CD4-positive, alpha-beta T cell treated with Interleukin-21 for 1 hour (primary cell): ENCODE results near the gene RPL27.
A peak's percentile ranks its signal among the peaks of the same experiment; 100 is the strongest.

Experiments
- DNase-seq: peaks from one replicate; pipeline ENCODE4 v3.0.0-alpha.2; 2020

Gene RPL27

DNA sequence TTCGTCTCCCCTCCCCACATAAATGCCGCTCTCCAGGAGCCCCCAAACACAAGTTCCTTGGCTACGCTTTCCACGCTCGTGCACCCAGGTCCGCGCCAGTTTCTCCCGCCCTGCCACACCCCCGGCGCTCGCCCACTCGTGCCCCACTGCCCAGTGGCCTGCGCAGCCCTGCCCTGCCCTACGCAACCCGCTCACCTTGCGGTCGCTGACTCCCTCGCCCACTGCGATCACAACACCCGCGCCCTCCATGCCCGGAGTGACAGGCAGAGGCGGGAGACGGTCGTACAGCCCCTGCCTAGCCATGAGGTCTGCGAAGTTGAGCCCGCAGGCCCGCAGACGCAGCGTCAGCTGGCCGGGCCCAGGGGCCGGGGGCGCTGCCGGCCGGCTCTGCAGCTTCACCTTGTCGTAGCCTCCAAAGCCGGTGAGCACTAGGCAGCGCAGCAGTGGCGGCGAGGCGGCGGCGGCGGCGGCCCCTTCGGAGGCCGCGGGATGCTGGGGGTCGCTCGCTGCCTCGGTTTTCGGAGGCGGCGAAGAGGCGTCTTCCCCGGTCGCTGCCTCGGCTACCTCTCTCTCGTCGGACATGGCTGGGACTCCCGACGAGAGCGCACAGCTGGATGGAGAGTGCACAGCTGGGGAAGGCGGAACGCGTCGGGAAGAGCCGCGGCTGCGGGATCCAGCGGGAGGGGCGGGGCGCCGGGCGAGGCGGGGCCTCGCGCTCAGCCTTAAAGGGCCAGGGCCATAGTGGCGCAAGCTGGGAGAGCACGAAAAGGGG lies 23.7 kb downstream of the RPL27 start, which contains the start of gene VAT1:
TSS of gene VAT1 (minus strand) at position 645 of the 772 bp plus-strand sequence. CDS start at position 582, 63 bp downstream.
- peak; percentile 62 for DNase-seq

DNA sequence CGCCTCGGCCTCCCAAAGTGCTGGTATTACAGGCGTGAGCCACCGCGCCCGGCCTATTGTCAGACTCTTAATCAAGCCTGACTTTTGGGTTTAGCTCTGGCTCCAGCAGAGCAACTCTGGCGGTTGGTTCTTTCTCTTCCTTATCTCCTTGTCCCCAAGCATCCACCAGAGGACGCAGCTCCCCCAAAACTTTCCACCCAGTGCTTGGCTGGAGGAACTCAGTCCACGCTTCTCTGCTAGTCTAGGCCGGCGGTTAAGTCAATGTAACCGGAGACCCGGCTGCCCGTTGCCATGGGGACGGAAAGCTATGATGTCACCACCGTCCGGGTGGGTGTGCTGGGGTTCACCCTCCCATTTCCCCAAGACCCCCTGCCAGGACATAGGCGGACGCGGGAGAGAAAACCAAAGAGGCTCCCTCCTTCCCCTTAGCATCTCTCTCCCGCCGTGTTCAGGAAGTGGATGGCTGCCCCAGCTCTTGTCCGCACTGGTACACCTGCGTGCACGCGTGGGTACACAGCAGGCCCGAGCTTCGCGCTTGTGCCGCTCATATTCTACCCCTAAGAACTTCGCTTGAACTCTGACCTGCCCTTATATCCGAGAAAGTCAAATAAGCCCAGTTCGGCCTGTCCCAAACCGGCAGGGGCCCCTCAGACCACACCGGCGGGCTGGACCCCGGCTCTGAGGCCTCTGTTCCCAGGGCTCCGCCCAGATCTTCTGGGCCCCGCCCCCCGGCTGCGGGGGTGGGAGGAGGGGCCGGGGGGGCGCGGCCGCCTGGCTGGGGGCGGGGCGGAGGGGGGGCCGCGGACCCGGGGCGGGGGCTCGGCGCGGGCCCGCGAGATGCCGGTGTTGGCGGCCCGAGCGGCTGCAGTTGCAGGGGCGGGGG lies 26.4 kb downstream of the RPL27 start, which contains the start of gene RND2:
TSS of gene RND2 (plus strand) at position 825 of the 883 bp plus-strand sequence. CDS start 117 bp downstream, outside the sequence.
- DNase-seq = peak; percentile 87

GRCh38 chr17:43025290-43025657 lies 27.1 kb downstream of the RPL27 start:
- no peak for DNase-seq

DNA sequence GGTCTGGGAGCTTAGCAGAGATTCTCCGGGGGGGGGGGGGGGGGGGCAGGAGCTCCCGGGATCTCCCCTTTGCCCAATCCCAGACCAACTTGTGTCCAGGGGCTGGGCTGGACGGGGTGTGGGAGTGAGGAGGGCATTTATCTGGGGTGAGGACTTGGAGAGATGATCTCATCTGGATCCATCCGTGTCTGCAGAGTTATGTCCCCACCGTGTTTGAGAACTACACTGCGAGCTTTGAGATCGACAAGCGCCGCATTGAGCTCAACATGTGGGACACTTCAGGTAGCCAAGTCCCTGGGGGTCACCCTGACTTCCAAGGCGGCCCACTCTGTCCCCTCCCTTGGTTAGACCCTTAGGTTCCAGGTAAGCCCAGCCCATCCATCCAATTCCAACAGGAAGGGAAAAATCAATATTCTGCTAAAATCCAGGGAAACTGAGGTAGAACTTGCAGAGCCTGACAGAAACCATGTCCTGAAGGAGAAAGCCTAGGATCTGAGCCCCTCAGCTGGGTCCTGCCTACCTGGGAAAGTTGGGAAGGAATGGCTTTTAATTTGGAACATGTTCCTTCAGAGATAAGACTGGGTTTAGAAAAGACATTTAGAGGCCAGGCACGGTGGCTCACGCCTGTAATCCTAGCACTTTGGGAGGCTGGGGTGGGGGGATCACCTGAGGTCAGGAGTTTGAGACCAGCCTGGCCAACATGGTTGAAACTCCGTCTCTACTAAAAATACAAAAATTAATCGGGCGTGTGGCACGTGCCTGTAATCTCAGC lies 27.7 kb downstream of the RPL27 start:
- no peak for DNase-seq

DNA sequence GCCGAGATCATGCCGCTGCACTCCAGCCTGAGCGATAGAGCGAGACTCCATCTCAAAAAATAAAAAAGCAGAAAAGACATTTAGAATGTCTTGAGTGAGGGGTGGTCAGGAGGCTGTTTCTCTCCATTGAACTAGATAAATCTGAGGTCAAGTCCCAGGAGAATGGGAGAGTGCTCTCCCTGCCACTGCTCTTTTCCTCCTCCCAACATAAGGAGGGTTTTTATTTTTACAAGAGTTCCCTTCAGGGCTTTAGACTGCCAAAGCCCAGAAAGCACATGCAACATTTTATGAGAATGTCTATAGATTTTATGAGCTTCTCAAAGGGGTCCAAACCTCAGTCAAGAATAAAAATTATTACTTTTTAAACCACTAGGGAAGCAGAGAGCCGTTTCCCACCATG lies 28.4 kb downstream of the RPL27 start:
- no peak for DNase-seq

DNA sequence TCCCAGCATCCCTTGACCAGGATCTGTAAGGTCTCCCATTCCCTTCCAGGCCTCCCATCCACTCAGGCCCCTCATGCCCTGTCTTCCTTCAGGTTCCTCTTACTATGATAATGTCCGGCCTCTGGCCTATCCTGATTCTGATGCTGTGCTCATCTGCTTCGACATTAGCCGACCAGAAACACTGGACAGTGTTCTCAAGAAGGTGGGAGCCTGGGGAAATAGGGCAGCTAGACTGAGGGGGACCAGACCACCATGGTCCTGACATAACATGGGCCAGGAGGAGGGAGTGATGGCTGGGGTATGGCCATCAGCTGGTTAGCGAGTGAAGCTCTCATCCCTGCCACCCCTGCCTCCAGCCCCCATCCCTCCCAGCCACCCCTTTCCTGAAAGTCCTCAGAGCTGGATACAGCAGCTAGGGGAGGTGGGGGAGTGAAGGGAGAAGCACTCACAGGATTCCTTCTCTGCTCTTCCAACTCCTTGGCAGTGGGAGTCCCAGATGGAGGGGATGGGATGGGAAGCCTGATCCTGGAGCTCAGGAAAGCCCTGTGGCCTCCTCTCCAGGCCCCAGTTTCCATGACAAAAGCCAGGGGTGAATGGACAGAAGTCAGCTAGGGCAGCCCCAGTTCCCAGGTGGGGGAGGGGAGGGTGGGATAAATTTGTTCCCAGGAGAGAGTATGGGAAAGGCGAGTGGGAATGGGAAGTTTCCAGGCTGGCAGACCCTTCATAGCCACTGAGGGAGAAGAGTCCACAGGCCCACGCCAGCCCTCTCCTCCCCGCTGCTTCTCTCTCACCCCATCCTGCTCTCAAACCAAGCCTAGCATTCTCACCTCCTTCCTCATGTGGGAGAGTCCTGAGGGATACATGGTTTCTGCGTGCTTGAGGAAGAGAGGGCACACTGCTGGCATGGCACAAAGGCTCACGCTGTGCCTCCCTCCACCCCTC lies 29.1 kb downstream of the RPL27 start:
- no peak for DNase-seq

DNA sequence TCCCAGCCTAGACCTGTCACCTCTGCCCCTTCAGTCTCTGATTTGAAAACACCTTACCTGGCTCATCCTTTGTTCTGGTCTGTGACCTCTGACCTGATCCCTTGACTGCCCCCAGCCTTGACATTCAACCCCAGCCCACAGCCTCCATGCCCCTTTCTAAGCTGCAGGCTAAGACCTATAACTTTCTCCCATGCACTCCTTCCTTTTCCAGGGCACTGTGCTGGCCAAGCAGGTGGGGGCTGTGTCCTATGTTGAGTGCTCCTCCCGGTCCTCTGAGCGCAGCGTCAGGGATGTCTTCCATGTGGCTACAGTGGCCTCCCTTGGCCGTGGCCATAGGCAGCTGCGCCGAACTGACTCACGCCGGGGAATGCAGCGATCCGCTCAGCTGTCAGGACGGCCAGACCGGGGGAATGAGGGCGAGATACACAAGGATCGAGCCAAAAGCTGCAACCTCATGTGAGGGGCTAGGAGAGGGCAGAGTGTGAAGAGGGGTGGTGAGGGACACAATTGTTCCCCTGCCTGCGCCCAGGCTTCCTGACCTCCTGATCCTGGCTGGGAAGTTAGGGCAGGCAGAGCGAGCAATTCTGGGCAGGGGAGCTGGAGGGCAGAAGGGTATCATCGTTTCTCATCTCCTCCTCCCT lies 30.1 kb downstream of the RPL27 start:
- no peak for DNase-seq

GRCh38 chr17:43030137-43030767 lies 32.0 kb downstream of the RPL27 start:
- no peak for DNase-seq

- no peak for DNase-seq
Measured at GRCh38 chr17:43031666-43032065, 33.4 kb downstream of the RPL27 start.

DNA sequence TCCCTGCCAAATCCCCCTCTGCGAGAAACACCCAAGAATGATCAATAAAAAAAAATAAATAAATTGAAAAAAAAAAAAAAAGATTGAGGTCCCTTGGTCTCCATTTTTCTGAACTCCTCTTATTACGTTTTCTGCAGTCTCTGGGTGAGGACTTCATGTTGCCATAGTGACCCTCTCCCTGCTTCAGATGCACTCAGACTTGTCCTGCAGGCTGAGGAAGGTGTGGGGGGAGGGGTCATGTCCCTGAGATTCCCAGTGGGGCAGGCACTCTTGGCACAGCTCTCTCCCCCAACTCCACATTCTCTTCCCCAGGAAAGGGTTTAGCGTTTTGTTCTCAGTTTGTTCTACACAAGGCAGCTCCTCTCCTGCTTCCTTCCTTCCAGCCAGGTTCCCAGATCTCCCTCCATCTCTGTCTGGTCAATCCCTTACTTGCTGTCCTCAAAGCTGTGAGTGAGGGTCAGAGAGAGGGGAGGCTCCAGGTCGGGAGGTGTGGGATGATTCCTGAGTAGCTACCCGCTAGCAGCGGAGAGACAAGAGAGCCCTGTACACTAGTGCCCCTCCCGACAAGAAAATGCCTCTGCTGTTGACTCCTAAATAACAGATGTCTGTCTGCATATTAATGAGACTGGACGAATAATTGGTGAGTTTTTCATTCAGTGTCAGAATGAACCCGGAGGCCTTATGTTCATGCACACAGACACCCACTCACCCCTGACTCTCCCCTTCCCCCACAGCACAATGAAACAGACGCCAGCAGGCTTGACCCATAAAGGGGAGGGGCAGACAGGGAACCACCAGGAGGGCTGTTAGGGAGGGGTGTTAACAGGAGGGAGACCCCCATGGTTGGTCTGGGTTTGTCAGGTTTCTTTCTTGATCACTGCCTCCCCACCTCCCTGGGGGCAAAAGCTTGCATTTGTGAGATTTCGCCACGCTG lies 36.0 kb downstream of the RPL27 start:
- DNase-seq = no peak

- DNase-seq = no peak
Measured at GRCh38 chr17:43034894-43035293, 36.7 kb downstream of the RPL27 start.

DNA sequence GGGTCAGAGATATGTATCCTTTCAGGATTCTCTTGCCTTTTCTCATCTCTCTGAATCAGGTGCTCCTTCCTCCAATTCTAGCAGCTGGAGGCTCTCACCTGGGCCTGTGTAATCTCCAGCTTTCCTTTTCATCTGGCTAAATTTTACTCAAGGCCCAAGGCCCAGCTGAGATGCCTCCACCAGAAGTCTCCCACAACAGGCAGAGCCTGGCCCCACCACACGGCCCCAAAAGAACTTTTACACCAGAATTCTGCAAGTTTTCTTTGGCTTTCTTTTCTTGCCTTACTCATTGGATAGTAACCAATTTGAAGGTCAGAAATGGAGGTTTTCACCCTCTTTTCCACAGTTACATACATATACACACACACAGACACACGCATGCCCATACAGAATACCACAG lies 41.4 kb downstream of the RPL27 start:
- DNase-seq = no peak

DNA sequence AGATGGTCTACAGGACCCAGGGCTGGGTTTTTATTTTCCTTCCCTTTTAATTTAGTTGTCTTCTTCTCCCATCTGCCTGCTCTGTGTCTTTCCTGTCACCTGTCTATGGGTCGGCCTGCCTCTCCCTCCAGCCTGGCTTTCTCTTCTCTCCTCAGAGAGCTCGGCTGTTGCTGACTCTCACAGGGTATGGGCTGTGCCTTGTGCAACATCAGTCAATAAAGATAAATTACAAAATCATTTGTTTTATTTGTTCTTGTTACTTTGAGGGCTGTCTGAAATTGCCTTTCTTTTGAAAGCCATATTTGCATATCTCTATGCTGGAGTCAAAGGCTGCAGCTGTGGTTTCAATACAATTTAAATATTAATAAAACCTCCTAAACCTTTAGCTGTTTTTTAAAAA lies 42.4 kb downstream of the RPL27 start:
- DNase-seq = no peak

- DNase-seq = no peak
Measured at GRCh38 chr17:43042025-43042628, 43.9 kb downstream of the RPL27 start.

- DNase-seq = no peak
Measured at GRCh38 chr17:43043307-43043706, 45.1 kb downstream of the RPL27 start.

DNA sequence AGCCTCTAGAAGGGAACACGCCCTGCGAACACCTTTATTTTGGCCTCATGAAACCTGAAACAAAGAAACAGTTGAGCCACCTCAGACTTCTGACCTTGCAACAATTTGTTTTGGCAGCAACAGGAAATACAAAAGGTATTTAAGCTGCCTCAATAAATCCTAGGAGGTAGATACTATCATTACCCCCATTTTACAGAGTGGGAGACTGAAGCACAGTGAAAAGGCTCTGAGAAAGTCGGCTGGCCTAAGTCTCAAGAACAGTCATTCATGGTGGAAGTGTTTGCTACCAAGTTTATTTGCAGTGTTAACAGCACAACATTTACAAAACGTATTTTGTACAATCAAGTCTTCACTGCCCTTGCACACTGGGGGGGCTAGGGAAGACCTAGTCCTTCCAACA lies 45.8 kb downstream of the RPL27 start:
- DNase-seq = no peak

- no peak for DNase-seq
Measured at GRCh38 chr17:43051969-43052368, 53.8 kb downstream of the RPL27 start.
